Activated CD8-positive, alpha-beta T cell treated with anti-CD3 and anti-CD28 coated beads, Interleukin-2, amount 10 ng/mL, durations not matched to agents 7 days and 5 days (primary cell): ENCODE measurements around the gene KAZN. TPM values are rescaled to one million over a fixed set of nuclear protein-coding genes. Genes with fewer than 3 reads are reported as not detected.

ENCODE experiments used
- ATAC-seq: fragments of 150-1000 bp; cut with Tn5 transposase; one replicate; pipeline ENCODE4 v1.10.0; 2021; ENCODE audit warnings: moderate library complexity
- CTCF ChIA-PET: fragments of 350-600 bp; sonication (Branson Sonifier 250); formaldehyde crosslinking; loops from one replicate; lab custom pipeline; 2021; ENCODE audit warnings: antibody characterized with exemption; lab: Charles Lee
- POLR2A ChIA-PET: fragments of 350-600 bp; sonication (Branson Sonifier 250); formaldehyde crosslinking; loops from one replicate; lab custom pipeline; 2021; ENCODE audit warnings: antibody characterized with exemption; lab: Charles Lee
- DNase-seq: peaks from one replicate; pipeline ENCODE4 v3.0.0-alpha.2; 2020
- H3K27ac Mint-ChIP-seq: one replicate; pipeline ENCODE4 v1.8.0; 2021; ENCODE audit warnings: mild to moderate bottlenecking, mixed read lengths
- H3K27me3 Mint-ChIP-seq: one replicate; pipeline ENCODE4 v1.8.0; 2021; ENCODE audit warnings: low read depth, mixed read lengths
- H3K36me3 Mint-ChIP-seq: one replicate; pipeline ENCODE4 v1.8.0; 2021; ENCODE audit warnings: low read depth, mixed read lengths
- H3K4me1 Mint-ChIP-seq: one replicate; pipeline ENCODE4 v1.8.0; 2021; ENCODE audit warnings: low read depth, mixed read lengths
- H3K4me3 Mint-ChIP-seq: one replicate; pipeline ENCODE4 v1.8.0; 2021; ENCODE audit warnings: mild to moderate bottlenecking, mixed read lengths
- H3K9me3 Mint-ChIP-seq: one replicate; pipeline ENCODE4 v1.8.0; 2022; ENCODE audit warnings: mixed read lengths; ENCODE audit not compliant: insufficient read depth
- total RNA-seq, 2 experiments: library from RNA; stranded (reverse); gene quantifications; one replicate each; pipeline ENCODE4 v1.2.3, GENCODE V29; 2021

The KAZN gene
- total RNA-seq, 2 experiments from 2014 or later: 1.1 to 1.7 TPM

DNA sequence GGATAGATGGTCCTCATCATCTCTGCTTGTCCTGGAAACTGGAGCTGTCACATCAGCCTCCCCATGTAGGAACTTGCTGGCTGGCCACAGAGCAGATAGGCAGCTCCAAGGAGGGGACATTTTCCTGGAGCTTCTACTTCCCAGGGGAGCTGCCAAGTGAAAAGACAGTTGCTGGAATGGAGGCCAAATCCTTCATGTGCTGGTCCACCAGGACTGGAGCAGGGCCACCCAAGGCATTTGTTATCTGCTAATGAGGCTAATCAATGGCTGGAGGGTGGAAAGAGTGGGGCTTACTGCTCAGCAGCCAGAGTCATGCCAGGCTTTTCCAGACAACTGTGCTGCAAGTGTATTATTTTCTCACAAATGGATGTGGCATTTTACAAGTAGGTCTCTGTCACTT, 22.5 kb downstream of the KAZN start:
- H3K4me3 Mint-ChIP-seq: no peak overlapping the region
- ChIA-PET POLR2A (no interaction called here), CTCF (no interaction called here)
- ATAC-seq (no peak), DNase-seq (no peak)
- H3K27ac Mint-ChIP-seq: no peak overlapping the region
- no peaks in the 10 kb centered on the region for H3K9me3 Mint-ChIP-seq
- H3K4me1 Mint-ChIP-seq: no peaks in the 10 kb centered on the region
- H3K27me3 Mint-ChIP-seq: no peaks in the 10 kb centered on the region
- H3K36me3 Mint-ChIP-seq: no peaks in the 10 kb centered on the region

DNA sequence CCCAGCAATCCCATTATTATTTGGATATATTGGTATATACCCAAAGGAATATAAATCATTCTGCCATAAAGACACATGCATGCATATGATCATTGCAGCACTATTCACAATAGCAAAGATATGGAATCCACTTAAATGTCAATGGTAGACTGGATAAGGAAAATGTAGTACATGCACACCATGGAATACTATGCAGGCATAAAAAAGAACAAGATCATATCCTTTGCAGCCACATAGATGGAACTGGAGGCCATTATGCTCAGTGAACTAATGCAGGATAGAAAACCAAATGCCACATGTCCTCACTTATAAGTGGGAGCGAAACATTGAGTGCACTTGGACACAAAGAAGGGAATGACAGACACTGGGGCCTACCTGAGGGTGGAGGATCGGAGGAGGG, 24.6 kb downstream of the KAZN start:
- Mint-ChIP-seq H3K4me1 (no peaks in the 10 kb centered on the region), H3K9me3 (no peaks in the 10 kb centered on the region), H3K36me3 (no peaks in the 10 kb centered on the region), H3K27ac (no peak overlapping the region), H3K27me3 (no peaks in the 10 kb centered on the region), H3K4me3 (no peak overlapping the region)
- ChIA-PET CTCF (no interaction called here), POLR2A (no interaction called here)
- no peak for ATAC-seq
- DNase-seq: no peak

DNA sequence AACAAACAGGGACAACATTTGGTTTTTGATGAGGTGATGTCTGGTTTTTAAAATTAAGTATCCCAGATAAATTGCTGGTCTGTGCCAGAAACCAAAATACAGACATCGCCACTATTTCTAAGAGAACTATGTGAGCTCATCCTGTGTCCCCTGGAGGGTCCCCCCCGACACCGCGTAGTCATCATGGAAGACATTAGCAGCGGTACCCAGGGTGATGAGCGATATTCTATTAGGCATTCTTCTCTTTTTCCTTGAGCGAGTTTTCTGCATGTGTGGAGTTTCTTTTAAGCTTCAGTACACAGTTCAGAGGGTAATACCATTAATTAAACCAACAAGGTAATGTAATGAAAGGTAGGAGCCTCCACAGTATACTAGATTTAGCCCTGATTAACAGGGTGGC, 26.5 kb downstream of the KAZN start:
- no peaks in the 10 kb centered on the region for H3K9me3 Mint-ChIP-seq
- no peak for ATAC-seq
- H3K4me3 Mint-ChIP-seq: no peak overlapping the region
- no peak overlapping the region for H3K27ac Mint-ChIP-seq
- DNase-seq: no peak
- POLR2A ChIA-PET: interaction anchor here (0.6 kb wide), 1 partner anchor 9 kb away, joined by 3 read pairs; no protein-coding TSS in a partner anchor
- no peaks in the 10 kb centered on the region for H3K27me3 Mint-ChIP-seq
- H3K36me3 Mint-ChIP-seq: no peaks in the 10 kb centered on the region
- CTCF ChIA-PET: no interaction called here
- H3K4me1 Mint-ChIP-seq: no peaks in the 10 kb centered on the region

DNA sequence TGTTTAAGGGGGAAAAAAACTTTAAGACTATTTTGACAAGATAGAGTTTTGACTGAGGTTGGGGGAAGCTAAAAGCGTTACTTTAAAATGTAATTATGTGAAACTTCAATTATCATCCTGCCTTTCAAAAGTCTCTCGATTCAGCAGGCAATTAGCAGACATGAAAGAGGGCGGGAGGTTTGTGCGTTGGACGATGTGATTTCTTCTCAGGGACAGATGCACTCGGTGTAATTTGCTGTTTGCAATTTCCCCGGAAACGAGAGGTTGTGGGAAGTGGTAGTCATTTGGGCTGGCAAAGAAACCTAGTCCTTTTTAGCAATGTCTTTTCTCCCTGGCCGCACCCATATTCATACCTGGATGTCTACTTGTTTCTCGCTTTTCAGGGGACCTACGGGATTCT, 27.1 kb downstream of the KAZN start:
- Mint-ChIP-seq H3K4me1 (no peaks in the 10 kb centered on the region), H3K36me3 (no peaks in the 10 kb centered on the region), H3K27ac (no peak overlapping the region), H3K9me3 (no peaks in the 10 kb centered on the region), H3K4me3 (no peak overlapping the region), H3K27me3 (no peaks in the 10 kb centered on the region)
- DNase-seq (no peak), ATAC-seq (no peak)
- POLR2A ChIA-PET: no interaction called here
- CTCF ChIA-PET: no interaction called here

GRCh38 chr1:14625996-14626395, 27.5 kb downstream of the KAZN start:
- H3K27me3 Mint-ChIP-seq: no peaks in the 10 kb centered on the region
- CTCF ChIA-PET: no interaction called here
- no peaks in the 10 kb centered on the region for H3K4me1 Mint-ChIP-seq
- H3K36me3 Mint-ChIP-seq: no peaks in the 10 kb centered on the region
- DNase-seq (no peak), ATAC-seq (no peak)
- no peaks in the 10 kb centered on the region for H3K9me3 Mint-ChIP-seq
- H3K27ac Mint-ChIP-seq: no peak overlapping the region
- POLR2A ChIA-PET: no interaction called here
- no peak overlapping the region for H3K4me3 Mint-ChIP-seq

- ChIA-PET CTCF (no interaction called here), POLR2A (no interaction called here)
These were observed 28.6 kb downstream of the KAZN start for GRCh38 chr1:14626869-14627607.

DNA sequence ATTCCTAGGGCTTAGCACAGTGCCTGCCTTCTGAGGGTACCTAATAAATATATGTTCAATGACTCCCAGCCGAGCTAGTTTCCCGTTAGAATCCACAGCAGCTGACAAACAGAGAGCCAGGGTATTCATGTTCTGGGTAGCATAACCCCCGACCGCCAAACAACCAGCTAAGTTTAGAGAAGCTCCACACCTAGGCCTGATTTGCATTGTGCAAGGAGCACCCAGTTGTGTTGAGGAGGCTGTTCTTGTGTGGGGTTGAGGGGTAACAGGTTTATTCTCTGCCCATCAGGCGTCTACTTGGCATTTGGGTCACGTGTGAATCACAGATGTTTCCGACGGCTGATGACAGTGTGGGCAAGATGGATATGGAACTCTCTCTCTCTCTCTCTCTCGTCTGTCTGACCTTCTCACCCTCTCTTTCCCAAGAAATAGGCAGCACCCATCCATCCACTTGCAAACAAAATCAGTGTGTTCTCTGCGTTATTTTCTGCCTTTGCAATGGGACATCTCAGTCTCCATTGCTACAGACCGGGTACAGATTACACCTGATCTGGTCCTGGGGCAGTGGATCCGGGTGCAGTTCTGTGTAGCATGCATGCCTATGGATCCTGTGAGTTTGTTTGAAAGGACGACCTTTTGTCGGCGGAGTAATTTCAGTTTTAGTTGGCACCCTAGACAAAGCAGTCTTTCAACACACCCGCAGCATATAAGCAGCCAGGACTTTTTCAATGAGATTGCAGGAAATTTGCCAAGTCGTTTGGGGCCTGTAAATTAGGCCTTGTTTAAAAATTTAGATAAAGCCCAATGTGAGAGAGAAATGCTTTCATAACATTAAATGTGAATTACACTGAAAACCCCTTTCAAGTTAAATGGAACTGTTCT, 29.4 kb downstream of the KAZN start:
- DNase-seq (no peak), ATAC-seq (no peak)
- no peak overlapping the region for H3K27ac Mint-ChIP-seq
- ChIA-PET POLR2A (no interaction called here), CTCF (no interaction called here)
- H3K36me3 Mint-ChIP-seq: no peaks in the 10 kb centered on the region
- no peak overlapping the region for H3K4me3 Mint-ChIP-seq
- no peaks in the 10 kb centered on the region for H3K9me3 Mint-ChIP-seq
- no peaks in the 10 kb centered on the region for H3K4me1 Mint-ChIP-seq
- H3K27me3 Mint-ChIP-seq: no peaks in the 10 kb centered on the region

More at GRCh38 chr1:14626869-14627607, 28.6 kb downstream of the KAZN start:
- H3K27ac Mint-ChIP-seq: no peak overlapping the region
- H3K4me3 Mint-ChIP-seq: no peak overlapping the region
- DNase-seq (no peak), ATAC-seq (no peak)
- no peaks in the 10 kb centered on the region for H3K4me1 Mint-ChIP-seq
- no peaks in the 10 kb centered on the region for H3K27me3 Mint-ChIP-seq
- no peaks in the 10 kb centered on the region for H3K9me3 Mint-ChIP-seq
- no peaks in the 10 kb centered on the region for H3K36me3 Mint-ChIP-seq

DNA sequence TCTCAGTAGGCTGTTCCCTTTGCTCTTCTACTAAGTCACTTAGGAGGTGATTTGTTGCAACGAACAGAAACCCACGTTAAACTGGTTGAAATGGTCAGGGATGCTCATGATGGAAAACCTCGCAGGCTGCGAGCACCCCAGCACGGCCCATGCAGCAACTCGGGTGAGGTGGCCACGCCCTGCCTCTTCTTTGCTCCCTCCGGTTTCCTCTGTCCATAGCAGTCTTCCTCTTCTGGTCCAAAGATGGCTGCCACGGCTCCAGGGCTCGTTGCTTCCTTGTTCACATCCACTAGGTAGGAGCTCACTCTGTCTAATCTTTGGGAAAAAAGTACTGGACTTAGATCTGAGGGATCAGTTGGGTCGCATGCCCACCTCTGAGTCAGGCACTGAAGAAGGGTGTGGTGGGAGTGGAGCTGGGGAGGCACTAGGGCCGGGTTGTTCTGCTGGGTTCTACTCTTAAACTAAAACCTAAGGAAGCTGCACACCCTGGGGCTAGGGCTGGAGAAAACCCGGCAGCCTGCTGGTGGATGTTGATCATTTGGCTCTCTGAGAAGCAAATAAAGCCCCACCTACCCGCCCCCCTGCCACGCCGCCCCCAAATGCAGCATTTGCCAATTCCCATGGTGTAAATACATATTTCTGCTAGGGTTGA, 31.0 kb downstream of the KAZN start:
- Mint-ChIP-seq H3K27me3 (no peaks in the 10 kb centered on the region), H3K4me3 (no peak overlapping the region), H3K36me3 (no peaks in the 10 kb centered on the region), H3K4me1 (no peaks in the 10 kb centered on the region), H3K27ac (no peak overlapping the region), H3K9me3 (no peaks in the 10 kb centered on the region)
- ChIA-PET POLR2A (no interaction called here), CTCF (no interaction called here)
- DNase-seq (no peak), ATAC-seq (no peak)

- no peak overlapping the region for H3K27ac Mint-ChIP-seq
- ChIA-PET CTCF (no interaction called here), POLR2A (no interaction called here)
- DNase-seq (no peak), ATAC-seq (no peak)
- no peaks in the 10 kb centered on the region for H3K9me3 Mint-ChIP-seq
- H3K27me3 Mint-ChIP-seq: no peaks in the 10 kb centered on the region
- H3K36me3 Mint-ChIP-seq: no peaks in the 10 kb centered on the region
- H3K4me3 Mint-ChIP-seq: no peak overlapping the region
- no peaks in the 10 kb centered on the region for H3K4me1 Mint-ChIP-seq
These were observed 32.5 kb downstream of the KAZN start for GRCh38 chr1:14630986-14631385.

- Mint-ChIP-seq H3K27me3 (no peaks in the 10 kb centered on the region), H3K36me3 (no peaks in the 10 kb centered on the region), H3K27ac (no peak overlapping the region), H3K4me1 (no peaks in the 10 kb centered on the region), H3K4me3 (no peak overlapping the region), H3K9me3 (no peaks in the 10 kb centered on the region)
- ChIA-PET POLR2A (no interaction called here), CTCF (no interaction called here)
- no peak for DNase-seq
- no peak for ATAC-seq
These were observed 32.9 kb downstream of the KAZN start for GRCh38 chr1:14631421-14631820.

DNA sequence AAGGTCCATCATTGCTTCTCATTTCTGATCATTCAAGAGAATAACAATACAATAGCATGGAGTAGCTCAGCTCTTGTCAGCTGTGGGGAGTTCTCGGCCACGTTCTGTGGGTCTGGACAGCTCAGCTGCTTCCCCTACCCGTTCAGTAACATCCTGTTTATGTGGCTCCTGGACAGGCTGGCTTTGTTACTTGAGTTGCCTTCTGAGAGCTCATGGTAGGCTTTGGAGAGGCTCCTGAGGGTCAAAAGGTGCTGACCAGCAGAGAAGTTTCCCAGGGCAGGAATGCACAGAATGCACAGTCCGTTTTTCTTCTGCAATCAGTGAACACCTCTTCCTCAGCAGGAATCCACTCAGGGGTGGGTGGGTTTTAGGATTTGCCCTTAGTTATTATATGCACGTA, 36.0 kb downstream of the KAZN start:
- no peak overlapping the region for H3K27ac Mint-ChIP-seq

DNA sequence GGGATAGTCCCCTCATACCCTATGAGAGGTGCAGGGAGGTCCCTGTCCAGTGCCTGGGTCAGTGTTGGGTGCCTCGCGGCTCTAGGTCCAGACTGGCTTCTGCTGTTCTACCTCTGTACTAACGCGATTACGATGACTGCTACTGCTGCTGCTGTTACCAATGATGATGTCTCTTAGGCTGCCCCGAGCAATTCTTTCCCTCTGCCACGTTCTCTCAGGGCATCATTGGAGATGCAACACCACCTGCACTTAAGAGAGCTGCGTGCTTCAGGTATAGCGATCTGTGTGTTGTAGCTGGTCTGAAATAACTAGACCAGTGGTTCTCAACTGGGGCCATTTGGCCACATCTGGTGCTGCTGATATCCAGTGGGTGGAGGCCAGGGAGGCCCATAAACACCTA, 36.9 kb downstream of the KAZN start:
- ATAC-seq: no peak
- no peaks in the 10 kb centered on the region for H3K4me1 Mint-ChIP-seq

More for the DNA sequence above, 36.0 kb downstream of the KAZN start:
- ATAC-seq (no peak), DNase-seq (no peak)
- Mint-ChIP-seq H3K4me3 (no peak overlapping the region), H3K4me1 (no peaks in the 10 kb centered on the region), H3K9me3 (no peaks in the 10 kb centered on the region), H3K27me3 (no peaks in the 10 kb centered on the region), H3K36me3 (no peaks in the 10 kb centered on the region)
- POLR2A ChIA-PET: no interaction called here
- CTCF ChIA-PET: no interaction called here

More for the DNA sequence above, 36.9 kb downstream of the KAZN start:
- no peaks in the 10 kb centered on the region for H3K36me3 Mint-ChIP-seq
- ChIA-PET POLR2A (no interaction called here), CTCF (no interaction called here)
- no peak overlapping the region for H3K27ac Mint-ChIP-seq
- DNase-seq: no peak
- no peaks in the 10 kb centered on the region for H3K27me3 Mint-ChIP-seq
- no peak overlapping the region for H3K4me3 Mint-ChIP-seq
- H3K9me3 Mint-ChIP-seq: no peaks in the 10 kb centered on the region
